ENCODE data around the gene MDGA2. TPM values are rescaled to one million over a fixed set of nuclear protein-coding genes. Genes with fewer than 3 reads are reported as not detected.

MDGA2 gene
- total and polyA plus RNA-seq, 2 of the 8 experiments (the other 6 are each of a cell fraction or from before 2014, with no cell fraction given): 0.11 to 0.69 TPM

DNA sequence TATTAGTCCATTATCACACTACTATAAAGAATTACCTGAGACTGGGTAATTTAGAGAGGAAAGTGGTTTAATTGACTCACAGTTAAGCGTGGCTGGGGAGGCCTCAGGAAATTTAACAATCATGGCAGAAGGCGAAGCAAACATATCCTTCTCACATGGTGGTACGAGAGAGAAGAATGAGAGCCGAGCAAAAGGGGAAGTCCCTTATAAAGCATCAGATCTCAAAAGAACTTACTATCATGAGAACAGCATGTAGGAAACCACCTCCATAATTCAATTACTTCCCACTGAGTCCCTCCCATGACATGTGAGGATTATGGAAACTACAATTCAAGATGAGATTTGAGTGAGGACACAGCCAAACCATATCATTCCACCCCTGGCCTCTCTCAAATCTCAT, 422.6 kb downstream of the MDGA2 start:
- Histone ChIP-seq H3K23ac (ENCODE audit: insufficient read length) (no peak overlapping the region), H4K8ac (ENCODE audit: extremely low read depth, insufficient read depth, low read length) (no peak overlapping the region), H2BK120ac (replicated peaks; ENCODE audit: low read depth, low read length) (no peak overlapping the region), H2BK15ac (ENCODE audit: low read length) (no peak overlapping the region), H4K20me1 (replicated peaks in 1 of 2; ENCODE audit: control insufficient read depth in 1 of 2, insufficient read depth in 2 of 2, low read length in 2 of 2) (no peaks in the 10 kb centered on the region), H3K4me3 (ENCODE audit: extremely low read depth in 1 of 4, insufficient read depth in 2 of 4, low read depth in 3 of 4, low read length in 4 of 4) (no peak overlapping the region), H3K14ac (ENCODE audit: insufficient read length) (no peak overlapping the region), H3K9ac (replicated peaks in 1 of 4; ENCODE audit: extremely low read depth in 1 of 4, low read depth in 3 of 4, low read length in 3 of 4) (no peak overlapping the region), H3K79me2 (ENCODE audit: control insufficient read depth in 1 of 2, insufficient read depth in 2 of 2, low read length in 2 of 2) (no peaks in the 10 kb centered on the region), H2AK5ac (ENCODE audit: low read depth, low read length) (no peak overlapping the region), H2AFZ (ENCODE audit: low read length) (no peak overlapping the region), H2BK5ac (ENCODE audit: low read depth, low read length) (no peak overlapping the region), H3K4ac (replicated peaks; ENCODE audit: insufficient read length, low read depth, low read length) (no peak overlapping the region), H3K36me3 (ENCODE audit: control insufficient read depth in 2 of 4, insufficient read depth in 4 of 4, low read length in 3 of 4) (no peaks in the 10 kb centered on the region), H2BK12ac (ENCODE audit: low read depth, low read length) (no peak overlapping the region), H4K91ac (replicated peaks; ENCODE audit: insufficient read length, low read length) (no peak overlapping the region), H3K4me2 (ENCODE audit: insufficient read depth in 1 of 2, low read depth in 2 of 2, low read length in 2 of 2) (no peak overlapping the region), H3K27ac (ENCODE audit: low read depth, low read length) (no peak overlapping the region), H3K79me1 (ENCODE audit: low read depth, low read length) (no peaks in the 10 kb centered on the region), H3K9me3 (ENCODE audit: insufficient read depth in 2 of 2, low read depth in 1 of 2, low read length in 1 of 2) (peaks cover 5 to 8% of the 10 kb centered on the region in 2 experiments; a peak in 1 of 4 replicates), H3K18ac (ENCODE audit: extremely low read depth, low read length) (no peak overlapping the region), H3K27me3 (replicated peaks in 1 of 4; ENCODE audit: control insufficient read depth in 3 of 4, extremely low read depth in 1 of 4, insufficient read depth in 3 of 4, low read length in 3 of 4) (no peaks in the 10 kb centered on the region), H4K5ac (ENCODE audit: insufficient read length, low read depth, low read length) (no peak overlapping the region), H3K23me2 (ENCODE audit: low read depth, low read length) (no peaks in the 10 kb centered on the region; the same call in 1 of the 2 replicates), H3K4me1 (replicated peaks in 1 of 4; ENCODE audit: control insufficient read depth in 3 of 4, insufficient read depth in 4 of 4, low read length in 3 of 4) (no peaks in the 10 kb centered on the region), H3K56ac (replicated peaks; ENCODE audit: insufficient read length, low read depth, low read length) (no peak overlapping the region), H2BK20ac (ENCODE audit: low read length) (no peak overlapping the region)
- ChIA-PET POLR2A (ENCODE audit: partially characterized antibody) (no interaction called here), CTCF (ENCODE audit: partially characterized antibody) (no interaction called here)
- no peak for TF ChIP-seq CHD2 (IDR thresholded peaks at IDR 0.05; ENCODE audit: low read length)
- TF ChIP-seq CBX5 (IDR thresholded peaks at IDR 0.05; ENCODE audit: low read depth, low read length): no peak
- no peak for TF ChIP-seq CTBP2 (IDR thresholded peaks at IDR 0.05; ENCODE audit: borderline replicate concordance, insufficient read depth, insufficient read length, low read length)
- TF ChIP-seq SRF (IDR thresholded peaks at IDR 0.05; ENCODE audit: low read depth, low read length): no peak
- no peak for TF ChIP-seq POU5F1 (IDR thresholded peaks at IDR 0.05; ENCODE audit: low read depth, low read length)
- no peak for TF ChIP-seq NRF1 (IDR thresholded peaks at IDR 0.05; ENCODE audit: low read depth, low read length)
- TF ChIP-seq, protein P1, sequence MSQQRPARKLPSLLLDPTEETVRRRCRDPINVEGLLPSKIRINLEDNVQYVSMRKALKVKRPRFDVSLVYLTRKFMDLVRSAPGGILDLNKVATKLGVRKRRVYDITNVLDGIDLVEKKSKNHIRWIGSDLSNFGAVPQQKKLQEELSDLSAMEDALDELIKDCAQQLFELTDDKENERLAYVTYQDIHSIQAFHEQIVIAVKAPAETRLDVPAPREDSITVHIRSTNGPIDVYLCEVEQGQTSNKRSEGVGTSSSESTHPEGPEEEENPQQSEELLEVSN (IDR thresholded peaks at IDR 0.05): no peak
- FAIRE-seq (no peak), DNase-seq (ENCODE audit: low read depth in 1 of 2, low spot score in 2 of 2) (no peak)
- 95% methylated on average over 4 of the region's 4 CpGs; no CpG with 5 or more reads in 1 of the 2 experiments for WGBS, 2 experiments (ENCODE audit: extremely low coverage in 1 of 2, insufficient coverage in 1 of 2, insufficient read length in 1 of 2, insufficient replicate concordance in 2 of 2, low coverage in 1 of 2, low lambda C conversion rate in 2 of 2, missing lambda C conversion rate in 1 of 2)

Data from H1 (cell line).